Measurements from ENCODE around the gene CDKN2B. TPM values are rescaled to one million over a fixed set of nuclear protein-coding genes. Genes with fewer than 3 reads are reported as not detected.
A peak's percentile ranks its signal among the peaks of the same experiment; 100 is the strongest.

The CDKN2B gene
- total and polyA plus RNA-seq, 2 of the 13 experiments (the other 11 are each of a cell fraction or from before 2014, with no cell fraction given), result 1.4 to 1.5 TPM

DNA sequence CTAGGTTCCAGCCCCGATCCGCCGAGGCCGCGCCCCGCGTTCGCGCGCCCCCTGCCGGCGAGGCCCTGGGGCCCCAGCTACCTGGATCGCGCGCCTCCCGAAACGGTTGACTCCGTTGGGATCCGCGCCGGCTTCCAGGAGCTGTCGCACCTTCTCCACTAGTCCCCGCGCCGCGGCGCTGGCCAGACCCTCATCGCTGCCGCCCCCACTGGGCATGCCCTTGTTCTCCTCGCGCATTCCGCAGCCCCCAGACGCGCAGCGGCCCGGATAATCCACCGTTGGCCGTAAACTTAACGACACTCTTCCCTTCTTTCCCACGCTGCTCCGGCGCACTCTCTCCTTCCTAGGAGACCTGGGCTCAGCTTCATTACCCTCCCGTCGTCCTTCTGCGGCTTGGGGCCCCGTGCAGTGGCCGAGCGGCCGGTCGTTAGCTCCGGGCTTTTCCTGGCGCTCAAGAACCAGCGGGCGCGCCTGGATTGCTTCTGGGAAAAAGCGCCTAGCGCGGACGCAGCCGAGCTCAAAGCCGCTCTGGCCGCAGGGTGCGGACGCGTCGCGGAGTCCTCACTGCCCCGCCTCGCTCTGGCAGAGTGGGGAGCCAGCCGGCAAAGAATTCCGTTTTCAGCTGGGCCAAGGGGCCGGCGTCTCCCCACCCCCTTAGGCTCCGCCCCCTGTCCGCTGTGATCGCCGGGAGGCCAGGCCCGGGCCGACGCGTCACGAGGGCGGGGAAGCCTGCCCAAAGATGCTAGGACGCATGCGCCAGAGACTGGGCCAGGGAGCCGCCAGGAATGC lies at the start of gene CDKN2B (continued):
- TF ChIP-seq, protein P1, sequence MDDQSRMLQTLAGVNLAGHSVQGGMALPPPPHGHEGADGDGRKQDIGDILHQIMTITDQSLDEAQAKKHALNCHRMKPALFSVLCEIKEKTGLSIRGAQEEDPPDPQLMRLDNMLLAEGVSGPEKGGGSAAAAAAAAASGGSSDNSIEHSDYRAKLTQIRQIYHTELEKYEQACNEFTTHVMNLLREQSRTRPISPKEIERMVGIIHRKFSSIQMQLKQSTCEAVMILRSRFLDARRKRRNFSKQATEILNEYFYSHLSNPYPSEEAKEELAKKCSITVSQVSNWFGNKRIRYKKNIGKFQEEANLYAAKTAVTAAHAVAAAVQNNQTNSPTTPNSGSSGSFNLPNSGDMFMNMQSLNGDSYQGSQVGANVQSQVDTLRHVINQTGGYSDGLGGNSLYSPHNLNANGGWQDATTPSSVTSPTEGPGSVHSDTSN (CRISPR knock-in tag; IDR thresholded peaks at IDR 0.05; ENCODE audit: borderline replicate concordance), result no peak
- TF ChIP-seq, protein P2, sequence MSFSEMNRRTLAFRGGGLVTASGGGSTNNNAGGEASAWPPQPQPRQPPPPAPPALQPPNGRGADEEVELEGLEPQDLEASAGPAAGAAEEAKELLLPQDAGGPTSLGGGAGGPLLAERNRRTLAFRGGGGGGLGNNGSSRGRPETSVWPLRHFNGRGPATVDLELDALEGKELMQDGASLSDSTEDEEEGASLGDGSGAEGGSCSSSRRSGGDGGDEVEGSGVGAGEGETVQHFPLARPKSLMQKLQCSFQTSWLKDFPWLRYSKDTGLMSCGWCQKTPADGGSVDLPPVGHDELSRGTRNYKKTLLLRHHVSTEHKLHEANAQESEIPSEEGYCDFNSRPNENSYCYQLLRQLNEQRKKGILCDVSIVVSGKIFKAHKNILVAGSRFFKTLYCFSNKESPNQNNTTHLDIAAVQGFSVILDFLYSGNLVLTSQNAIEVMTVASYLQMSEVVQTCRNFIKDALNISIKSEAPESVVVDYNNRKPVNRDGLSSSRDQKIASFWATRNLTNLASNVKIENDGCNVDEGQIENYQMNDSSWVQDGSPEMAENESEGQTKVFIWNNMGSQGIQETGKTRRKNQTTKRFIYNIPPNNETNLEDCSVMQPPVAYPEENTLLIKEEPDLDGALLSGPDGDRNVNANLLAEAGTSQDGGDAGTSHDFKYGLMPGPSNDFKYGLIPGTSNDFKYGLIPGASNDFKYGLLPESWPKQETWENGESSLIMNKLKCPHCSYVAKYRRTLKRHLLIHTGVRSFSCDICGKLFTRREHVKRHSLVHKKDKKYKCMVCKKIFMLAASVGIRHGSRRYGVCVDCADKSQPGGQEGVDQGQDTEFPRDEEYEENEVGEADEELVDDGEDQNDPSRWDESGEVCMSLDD (CRISPR knock-in tag; IDR thresholded peaks at IDR 0.05; ENCODE audit: borderline replicate concordance), result no peak
- TF ChIP-seq, protein P3, sequence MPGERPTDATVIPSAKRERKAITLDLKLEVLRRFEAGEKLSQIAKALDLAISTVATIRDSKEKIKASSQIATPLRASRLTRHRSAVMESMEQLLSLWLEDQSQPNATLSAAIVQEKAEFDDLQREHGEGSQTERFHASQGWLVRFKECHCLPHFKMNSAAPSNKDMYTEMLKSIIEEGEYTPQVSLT (CRISPR knock-in tag; IDR thresholded peaks at IDR 0.05; ENCODE audit: borderline replicate concordance, low read depth), result no peak
- TF ChIP-seq NONO (IDR thresholded peaks at IDR 0.05), result no peak
- peak; percentile 46; the same call in 1 of the 2 replicates for TF ChIP-seq NONO (CRISPR knock-in tag; conservative IDR thresholded peaks at IDR 0.05)
- TF ChIP-seq, protein P4, sequence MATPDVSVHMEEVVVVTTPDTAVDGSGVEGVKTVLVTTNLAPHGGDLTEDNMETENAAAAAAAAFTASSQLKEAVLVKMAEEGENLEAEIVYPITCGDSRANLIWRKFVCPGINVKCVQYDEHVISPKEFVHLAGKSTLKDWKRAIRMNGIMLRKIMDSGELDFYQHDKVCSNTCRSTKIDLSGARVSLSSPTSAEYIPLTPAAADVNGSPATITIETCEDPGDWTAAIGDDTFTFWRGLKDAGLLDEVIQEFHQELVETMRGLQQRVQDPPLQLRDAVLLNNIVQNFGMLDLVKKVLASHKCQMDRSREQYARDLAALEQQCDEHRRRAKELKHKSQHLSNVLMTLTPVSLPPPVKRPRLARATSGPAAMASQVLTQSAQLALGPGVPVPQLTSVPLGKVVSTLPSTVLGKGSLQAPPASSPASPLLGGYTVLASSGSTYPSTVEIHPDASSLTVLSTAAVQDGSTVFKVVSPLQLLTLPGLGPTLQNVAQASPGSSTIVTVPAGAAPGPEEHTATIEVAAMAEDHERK (CRISPR knock-in tag; IDR thresholded peaks at IDR 0.05; ENCODE audit: low read depth), result no peak
- TF ChIP-seq KMT2B (CRISPR knock-in tag; IDR thresholded peaks at IDR 0.05), result no peak
- TF ChIP-seq MIER3 (CRISPR knock-in tag; IDR thresholded peaks at IDR 0.05; ENCODE audit: borderline replicate concordance), result no peak
- TF ChIP-seq HCFC1 (IDR thresholded peaks at IDR 0.05; ENCODE audit: low read depth, low read length), result no peak
- TF ChIP-seq DPF2 (CRISPR knock-in tag; IDR thresholded peaks at IDR 0.05; ENCODE audit: borderline replicate concordance, low read depth), result no peak
- peak; percentile 34; the same call in 1 of the 2 replicates for TF ChIP-seq ZNF839 (CRISPR knock-in tag; IDR thresholded peaks at IDR 0.05; ENCODE audit: borderline replicate concordance)
- no peak; the same call in 1 of the 2 replicates for TF ChIP-seq ZFP90 (CRISPR knock-in tag; IDR thresholded peaks at IDR 0.05; ENCODE audit: borderline replicate concordance)
- TF ChIP-seq, protein P5, sequence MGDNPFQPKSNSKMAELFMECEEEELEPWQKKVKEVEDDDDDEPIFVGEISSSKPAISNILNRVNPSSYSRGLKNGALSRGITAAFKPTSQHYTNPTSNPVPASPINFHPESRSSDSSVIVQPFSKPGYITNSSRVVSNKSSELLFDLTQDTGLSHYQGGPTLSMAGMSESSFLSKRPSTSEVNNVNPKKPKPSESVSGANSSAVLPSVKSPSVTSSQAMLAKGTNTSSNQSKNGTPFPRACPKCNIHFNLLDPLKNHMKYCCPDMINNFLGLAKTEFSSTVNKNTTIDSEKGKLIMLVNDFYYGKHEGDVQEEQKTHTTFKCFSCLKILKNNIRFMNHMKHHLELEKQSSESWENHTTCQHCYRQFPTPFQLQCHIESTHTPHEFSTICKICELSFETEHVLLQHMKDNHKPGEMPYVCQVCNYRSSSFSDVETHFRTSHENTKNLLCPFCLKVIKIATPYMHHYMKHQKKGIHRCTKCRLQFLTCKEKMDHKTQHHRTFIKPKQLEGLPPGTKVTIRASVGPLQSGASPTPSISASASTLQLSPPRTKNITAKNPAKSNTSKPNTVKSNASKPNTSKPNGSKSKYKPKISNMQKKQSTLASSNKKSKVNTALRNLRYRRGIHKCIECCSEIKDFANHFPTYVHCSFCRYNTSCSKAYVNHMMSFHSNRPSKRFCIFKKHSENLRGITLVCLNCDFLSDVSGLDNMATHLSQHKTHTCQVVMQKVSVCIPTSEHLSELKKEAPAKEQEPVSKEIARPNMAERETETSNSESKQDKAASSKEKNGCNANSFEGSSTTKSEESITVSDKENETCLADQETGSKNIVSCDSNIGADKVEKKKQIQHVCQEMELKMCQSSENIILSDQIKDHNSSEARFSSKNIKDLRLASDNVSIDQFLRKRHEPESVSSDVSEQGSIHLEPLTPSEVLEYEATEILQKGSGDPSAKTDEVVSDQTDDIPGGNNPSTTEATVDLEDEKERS (CRISPR knock-in tag; IDR thresholded peaks at IDR 0.05), result no peak
- no peak for TF ChIP-seq MLLT10 (CRISPR knock-in tag; IDR thresholded peaks at IDR 0.05)
- TF ChIP-seq LCORL (IDR thresholded peaks at IDR 0.05), result no peak
- TF ChIP-seq LCORL (CRISPR knock-in tag; IDR thresholded peaks at IDR 0.05), result peak; percentile 30; the same call in 1 of the 2 replicates
- TF ChIP-seq ONECUT2 (CRISPR knock-in tag; IDR thresholded peaks at IDR 0.05), result no peak
- no peak for TF ChIP-seq GPN1 (CRISPR knock-in tag; IDR thresholded peaks at IDR 0.05; ENCODE audit: borderline replicate concordance)
- no peak for TF ChIP-seq ZNF577 (CRISPR knock-in tag; IDR thresholded peaks at IDR 0.05; ENCODE audit: borderline replicate concordance, low read depth)
- no peak for TF ChIP-seq SOX6 (IDR thresholded peaks at IDR 0.05)
- TF ChIP-seq SOX6 (CRISPR knock-in tag; IDR thresholded peaks at IDR 0.05), result peak; percentile 41; the same call in 1 of the 2 replicates
